Measurements from ENCODE around the gene ST8SIA2. TPM values are rescaled to one million over a fixed set of nuclear protein-coding genes. Genes with fewer than 3 reads are reported as not detected.

ST8SIA2 gene
- total RNA-seq, 1 donor from 2014 or later: 3.2 TPM

GRCh38 chr15:92494806-92495336 is 101.2 kb downstream of the ST8SIA2 start:
- DNase-seq: no peak

GRCh38 chr15:92495446-92495845 is 101.8 kb downstream of the ST8SIA2 start:
- DNase-seq: no peak

- no peak for DNase-seq
Observed at GRCh38 chr15:92499731-92500530, 106.2 kb downstream of the ST8SIA2 start.

- no peak for DNase-seq
Observed at GRCh38 chr15:92502336-92502735, 108.7 kb downstream of the ST8SIA2 start.

- DNase-seq: peak; percentile 47
Observed at GRCh38 chr15:92502930-92503857, 109.5 kb downstream of the ST8SIA2 start.

GRCh38 chr15:92503889-92504288 is 110.2 kb downstream of the ST8SIA2 start:
- no peak for DNase-seq

- DNase-seq: no peak
Observed at GRCh38 chr15:92505611-92506010, 111.9 kb downstream of the ST8SIA2 start.

- no peak for DNase-seq
Observed at GRCh38 chr15:92506506-92506905, 112.8 kb downstream of the ST8SIA2 start.

GRCh38 chr15:92510163-92510882 is 116.6 kb downstream of the ST8SIA2 start:
- no peak for DNase-seq

Small RNAs within 50 kb of the gene (small RNA-seq; reads per million reads assigned to genes)
- not detected for gene RF01233 (ENCODE audit: low replicate concordance)
